HG03097 (cell line): ENCODE data around the gene ABCB11.
"Not testable (repeated sequence)": the region's sequence is repeated elsewhere in the genome, so short reads cannot be mapped to it uniquely, and the experiment has no call there.

Source experiments
- ATAC-seq: cut with Tn5 transposase; IDR thresholded peaks from one replicate; pipeline ENCODE4 v1.9.1; 2021; ENCODE audit not compliant: unreplicated experiment, low FRiP score

The ABCB11 gene

GRCh38 chr2:169046440-169047151, 15.5 kb upstream of the ABCB11 start:
- ATAC-seq = no peak

DNA sequence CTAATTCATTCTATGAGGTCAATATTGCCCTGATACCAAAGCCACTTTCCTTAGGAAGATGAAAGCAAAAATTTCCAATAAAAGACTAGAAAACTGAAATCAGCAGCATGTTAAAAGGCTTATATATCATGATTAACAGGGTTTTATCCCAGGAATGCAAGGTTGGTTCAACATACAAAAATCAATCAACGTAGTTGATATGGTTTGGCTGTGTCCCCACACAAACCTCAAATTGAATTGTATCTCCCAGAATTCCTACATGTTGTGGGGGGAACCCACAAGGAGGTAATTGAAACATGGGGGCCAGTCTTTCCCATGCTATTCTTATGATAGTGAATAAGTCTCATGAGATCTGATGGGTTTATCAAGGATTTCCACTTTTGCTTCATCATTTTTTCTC, 11.7 kb upstream of the ABCB11 start:
- ATAC-seq = no peak

- no peak for ATAC-seq
Observed at GRCh38 chr2:169041594-169041993, 10.5 kb upstream of the ABCB11 start.

DNA sequence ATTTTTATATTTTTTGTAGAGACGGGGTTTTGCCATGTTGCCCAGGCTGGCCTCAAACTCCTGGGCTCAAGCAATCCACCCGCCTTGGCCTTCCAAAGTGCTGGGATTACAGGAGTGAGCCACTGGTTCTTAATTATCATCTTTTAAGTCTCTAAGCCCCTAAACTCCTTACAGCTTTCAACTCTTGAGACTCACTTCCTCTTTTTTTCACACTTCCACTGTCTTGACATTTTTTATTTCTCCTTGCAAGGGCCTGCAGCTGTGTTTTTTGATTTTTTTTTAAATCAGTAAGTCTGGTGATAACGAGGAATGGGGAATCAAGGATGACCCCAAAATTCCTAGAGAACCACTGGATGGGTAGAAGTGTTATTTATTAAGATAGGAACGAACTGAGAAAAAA, 8.6 kb upstream of the ABCB11 start:
- ATAC-seq = no peak

DNA sequence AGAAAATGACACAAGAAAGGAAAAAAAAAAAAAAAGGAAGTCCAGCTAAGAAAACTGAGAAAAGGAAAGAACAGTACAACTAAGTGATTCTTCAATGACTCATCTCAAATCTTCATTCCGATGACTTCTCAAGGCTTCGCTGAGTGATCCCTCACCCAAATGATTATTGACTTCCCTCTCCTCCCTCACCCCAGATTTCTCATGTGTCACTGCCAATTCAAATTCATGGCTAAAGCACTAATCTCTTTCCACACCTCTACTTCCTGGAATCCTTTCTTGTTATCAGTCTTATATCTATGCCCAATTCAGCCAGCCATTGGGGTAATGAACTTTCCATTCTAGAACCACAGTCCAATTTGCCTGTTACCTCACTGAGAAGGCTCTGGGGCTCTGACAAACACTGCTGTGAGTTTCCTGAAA, 7.2 kb upstream of the ABCB11 start:
- ATAC-seq = peak; percentile 54

- peak; percentile 49 for ATAC-seq
Observed at GRCh38 chr2:169036736-169037440, 5.8 kb upstream of the ABCB11 start.

DNA sequence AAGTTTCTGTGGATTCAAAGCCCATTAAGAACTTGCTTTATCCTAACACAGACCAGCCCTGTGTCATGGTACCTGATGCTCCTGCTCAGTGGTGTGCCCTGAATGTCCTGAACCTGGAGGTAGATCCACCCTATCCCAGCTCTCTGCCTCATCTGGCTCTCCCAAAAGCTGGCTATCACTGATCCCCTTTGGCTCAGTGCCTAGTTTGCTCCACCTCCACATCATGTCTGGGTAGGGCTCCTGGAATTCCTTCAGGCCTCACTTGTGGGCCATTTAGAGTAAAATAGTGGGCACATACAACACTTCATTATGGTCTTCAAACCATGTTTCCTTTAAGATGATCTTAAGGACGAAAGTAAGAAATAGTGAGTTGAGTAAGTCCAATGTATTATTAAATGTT, 4.8 kb upstream of the ABCB11 start:
- no peak for ATAC-seq

- ATAC-seq = no peak
Observed at GRCh38 chr2:169034984-169035544, 3.9 kb upstream of the ABCB11 start.

DNA sequence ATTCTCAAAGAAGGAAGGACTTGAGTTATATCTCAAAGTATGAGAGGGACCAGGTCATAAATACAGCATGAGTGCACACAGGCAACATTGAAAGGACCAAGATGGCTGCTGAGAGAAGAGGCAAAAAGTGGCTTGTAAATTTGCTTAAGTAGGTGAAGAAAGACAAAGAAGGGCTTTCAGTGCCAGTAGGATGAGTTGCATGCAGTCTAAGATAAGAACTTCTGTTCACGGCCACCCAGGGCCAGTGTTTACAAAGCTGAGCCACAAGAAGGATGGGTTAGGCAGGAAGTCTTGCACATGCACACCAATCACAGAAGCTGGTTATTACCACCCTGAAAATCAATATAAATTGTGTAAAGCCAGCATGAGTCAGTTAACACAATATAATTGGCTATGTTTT, 3.1 kb upstream of the ABCB11 start:
- ATAC-seq = no peak

GRCh38 chr2:169029341-169029740, 1.8 kb downstream of the ABCB11 start:
- no peak for ATAC-seq

- ATAC-seq = no peak
Observed at GRCh38 chr2:169027234-169027633, 3.9 kb downstream of the ABCB11 start.

- no peak for ATAC-seq
Observed at GRCh38 chr2:169026056-169026455, 5.1 kb downstream of the ABCB11 start.

- no peak for ATAC-seq
Observed at GRCh38 chr2:169023161-169023560, 8.0 kb downstream of the ABCB11 start.

DNA sequence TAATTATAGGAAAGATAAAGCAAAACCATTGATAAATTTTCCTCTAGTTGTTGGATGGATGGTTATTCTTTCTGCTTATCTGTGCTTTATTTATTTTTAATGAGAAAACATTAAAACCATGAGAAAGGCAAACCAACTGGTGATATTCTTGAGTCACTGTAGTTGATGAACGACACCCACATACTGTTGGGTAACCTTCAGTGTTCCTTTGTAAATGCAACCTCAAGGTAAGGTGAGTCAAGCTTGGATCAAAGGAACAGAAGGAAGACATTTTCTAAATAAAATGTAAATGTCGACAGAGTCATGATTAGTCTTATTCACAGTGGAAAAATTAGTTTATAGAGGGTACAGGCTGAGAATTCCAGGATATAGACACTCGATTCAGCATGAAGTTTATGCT, 12.7 kb downstream of the ABCB11 start:
- ATAC-seq = no peak

GRCh38 chr2:169015943-169016342, 15.2 kb downstream of the ABCB11 start:
- ATAC-seq = no peak

DNA sequence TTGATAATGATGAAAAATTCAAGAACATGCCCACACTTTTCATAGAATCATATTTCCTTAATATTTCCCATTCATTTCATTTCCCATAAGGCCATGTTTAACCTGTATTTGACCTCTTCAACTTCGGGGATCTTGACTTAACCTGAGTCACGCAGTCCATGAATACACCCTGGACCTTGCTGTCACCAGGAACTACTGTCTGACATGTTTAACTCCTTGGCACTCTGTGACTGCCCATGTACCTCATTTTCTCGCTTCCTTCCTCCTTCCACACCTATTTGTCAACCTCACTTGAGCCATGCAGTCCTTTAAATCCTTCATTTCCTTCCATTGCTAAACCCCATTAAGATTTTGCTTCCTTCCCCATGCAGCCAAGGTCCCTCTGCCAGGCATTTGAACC, 16.3 kb downstream of the ABCB11 start:
- ATAC-seq = no peak

DNA sequence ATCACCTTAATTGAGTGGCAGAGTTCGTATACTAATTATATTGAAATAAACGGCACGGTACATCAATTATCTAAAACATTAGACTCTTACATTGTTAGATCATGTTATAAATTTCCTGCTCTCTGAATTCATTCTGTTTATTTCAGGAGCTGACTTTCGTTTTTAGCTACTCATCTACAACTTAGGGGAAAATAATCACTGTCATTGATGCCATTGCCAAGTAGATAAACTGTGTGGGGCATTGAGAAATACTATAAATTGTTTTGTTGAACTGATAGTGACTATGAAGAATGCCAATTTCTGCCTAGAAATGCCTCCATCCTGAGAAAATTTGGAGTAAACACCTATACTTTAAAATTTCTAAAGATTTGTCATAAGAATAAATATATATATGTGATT, 17.5 kb downstream of the ABCB11 start:
- no peak for ATAC-seq

- ATAC-seq = no peak
Observed at GRCh38 chr2:169012812-169013627, 18.1 kb downstream of the ABCB11 start.

- ATAC-seq = not testable (repeated sequence)
Observed at GRCh38 chr2:169012191-169012792, 18.8 kb downstream of the ABCB11 start.

- no peak for ATAC-seq
Observed at GRCh38 chr2:169011698-169012097, 19.4 kb downstream of the ABCB11 start.
